ENCODE measurements around the gene MTMR3. TPM values are rescaled to one million over a fixed set of nuclear protein-coding genes. Genes with fewer than 3 reads are reported as not detected.

Gene MTMR3
- polyA plus RNA-seq, 1 of the 3 experiments (the other 2 are of a cell fraction) = 20.4 TPM

- Histone ChIP-seq H4K20me1 (ENCODE audit: insufficient read depth) (no peaks in the 10 kb centered on the region), H2AFZ (ENCODE audit: low read depth) (no peak overlapping the region), H3K36me3 (replicated peaks in 1 of 2; ENCODE audit: control insufficient read depth in 1 of 2, insufficient read depth in 2 of 2, low read length in 1 of 2) (no peaks in the 10 kb centered on the region), H3K27ac (ENCODE audit: low read depth in 2 of 2, low read length in 1 of 2) (no peak overlapping the region; a peak in 1 of 4 replicates), H3K9me2 (no peaks in the 10 kb centered on the region), H3K9ac (no peak overlapping the region), H3K9me3 (no peaks in the 10 kb centered on the region), H3K4me2 (no peak overlapping the region), H3K4me3 (ENCODE audit: low read depth in 2 of 2, low read length in 1 of 2) (no peak overlapping the region), H3K27me3 (ENCODE audit: insufficient read depth) (no peaks in the 10 kb centered on the region), H3K79me2 (ENCODE audit: insufficient read depth) (no peaks in the 10 kb centered on the region), H3K4me1 (ENCODE audit: control insufficient read depth in 1 of 2, insufficient read depth in 2 of 2, low read depth in 1 of 2, low read length in 1 of 2) (peaks cover 0 to 6% of the 10 kb centered on the region in 2 experiments; a peak in 2 of 4 replicates), H3F3A (replicated peaks; ENCODE audit: insufficient read depth) (no peaks in the 10 kb centered on the region)
- WGBS (ENCODE audit: low lambda C conversion rate) = 74% methylated on average over 10 of the region's 10 CpGs
- POLR2A ChIA-PET = no interaction called here
- CTCF ChIA-PET = interaction anchor here (0.9 to 1.4 kb wide), 6 partner anchors 9 to 465 kb away, joined by 3 to 6 read pairs (median 4); no protein-coding TSS in a partner anchor
- peak; percentile 44 for DNase-seq
- 0 out of 2 replicates have a peak, but pooled peaks have one; percentile 27 for TF ChIP-seq PBX3 (IDR thresholded peaks at IDR 0.05)
- TF ChIP-seq GABPA (IDR thresholded peaks at IDR 0.05; ENCODE audit: low read depth) = no peak
- no peak for TF ChIP-seq MXI1 (IDR thresholded peaks at IDR 0.05; ENCODE audit: low read depth, low read length)
These were observed 171.2 kb downstream of the MTMR3 start for GRCh38 chr22:30054067-30054763.

- H3F3A ChIP-seq (replicated peaks; ENCODE audit: insufficient read depth) = no peaks in the 10 kb centered on the region
- DNase-seq = peak; percentile 46
- H3K27me3 ChIP-seq (ENCODE audit: insufficient read depth) = no peaks in the 10 kb centered on the region
- H3K79me2 ChIP-seq (ENCODE audit: insufficient read depth) = no peaks in the 10 kb centered on the region
- peaks cover 0 to 6% of the 10 kb centered on the region in 2 experiments; a peak in 2 of 4 replicates for H3K4me1 ChIP-seq (ENCODE audit: control insufficient read depth in 1 of 2, insufficient read depth in 2 of 2, low read depth in 1 of 2, low read length in 1 of 2)
- no peaks in the 10 kb centered on the region for H3K36me3 ChIP-seq (replicated peaks in 1 of 2; ENCODE audit: control insufficient read depth in 1 of 2, insufficient read depth in 2 of 2, low read length in 1 of 2)
- no peaks in the 10 kb centered on the region for H4K20me1 ChIP-seq (ENCODE audit: insufficient read depth)
- H3K4me3 ChIP-seq (ENCODE audit: low read depth in 2 of 2, low read length in 1 of 2) = no peak overlapping the region
- H2AFZ ChIP-seq (ENCODE audit: low read depth) = no peak overlapping the region
- ChIA-PET POLR2A (no interaction called here), CTCF (interaction anchor here (0.7 to 1.4 kb wide), 8 partner anchors 10 to 465 kb away, joined by 3 to 6 read pairs (median 3); no protein-coding TSS in a partner anchor)
- no peaks in the 10 kb centered on the region for H3K9me3 ChIP-seq
- no peaks in the 10 kb centered on the region for H3K9me2 ChIP-seq
- H3K4me2 ChIP-seq = no peak overlapping the region
- no peak overlapping the region; a peak in 1 of 4 replicates for H3K27ac ChIP-seq (ENCODE audit: low read depth in 2 of 2, low read length in 1 of 2)
- no peak overlapping the region for H3K9ac ChIP-seq
- TF ChIP-seq, protein P1, sequence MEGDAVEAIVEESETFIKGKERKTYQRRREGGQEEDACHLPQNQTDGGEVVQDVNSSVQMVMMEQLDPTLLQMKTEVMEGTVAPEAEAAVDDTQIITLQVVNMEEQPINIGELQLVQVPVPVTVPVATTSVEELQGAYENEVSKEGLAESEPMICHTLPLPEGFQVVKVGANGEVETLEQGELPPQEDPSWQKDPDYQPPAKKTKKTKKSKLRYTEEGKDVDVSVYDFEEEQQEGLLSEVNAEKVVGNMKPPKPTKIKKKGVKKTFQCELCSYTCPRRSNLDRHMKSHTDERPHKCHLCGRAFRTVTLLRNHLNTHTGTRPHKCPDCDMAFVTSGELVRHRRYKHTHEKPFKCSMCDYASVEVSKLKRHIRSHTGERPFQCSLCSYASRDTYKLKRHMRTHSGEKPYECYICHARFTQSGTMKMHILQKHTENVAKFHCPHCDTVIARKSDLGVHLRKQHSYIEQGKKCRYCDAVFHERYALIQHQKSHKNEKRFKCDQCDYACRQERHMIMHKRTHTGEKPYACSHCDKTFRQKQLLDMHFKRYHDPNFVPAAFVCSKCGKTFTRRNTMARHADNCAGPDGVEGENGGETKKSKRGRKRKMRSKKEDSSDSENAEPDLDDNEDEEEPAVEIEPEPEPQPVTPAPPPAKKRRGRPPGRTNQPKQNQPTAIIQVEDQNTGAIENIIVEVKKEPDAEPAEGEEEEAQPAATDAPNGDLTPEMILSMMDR (IDR thresholded peaks at IDR 0.05) = no peak
- TF ChIP-seq RXRA (IDR thresholded peaks at IDR 0.05; ENCODE audit: borderline replicate concordance, low read depth) = no peak
- no peak for TF ChIP-seq TAF1 (IDR thresholded peaks at IDR 0.05; ENCODE audit: borderline replicate concordance, low read depth, low read length)
- TF ChIP-seq, protein P2, sequence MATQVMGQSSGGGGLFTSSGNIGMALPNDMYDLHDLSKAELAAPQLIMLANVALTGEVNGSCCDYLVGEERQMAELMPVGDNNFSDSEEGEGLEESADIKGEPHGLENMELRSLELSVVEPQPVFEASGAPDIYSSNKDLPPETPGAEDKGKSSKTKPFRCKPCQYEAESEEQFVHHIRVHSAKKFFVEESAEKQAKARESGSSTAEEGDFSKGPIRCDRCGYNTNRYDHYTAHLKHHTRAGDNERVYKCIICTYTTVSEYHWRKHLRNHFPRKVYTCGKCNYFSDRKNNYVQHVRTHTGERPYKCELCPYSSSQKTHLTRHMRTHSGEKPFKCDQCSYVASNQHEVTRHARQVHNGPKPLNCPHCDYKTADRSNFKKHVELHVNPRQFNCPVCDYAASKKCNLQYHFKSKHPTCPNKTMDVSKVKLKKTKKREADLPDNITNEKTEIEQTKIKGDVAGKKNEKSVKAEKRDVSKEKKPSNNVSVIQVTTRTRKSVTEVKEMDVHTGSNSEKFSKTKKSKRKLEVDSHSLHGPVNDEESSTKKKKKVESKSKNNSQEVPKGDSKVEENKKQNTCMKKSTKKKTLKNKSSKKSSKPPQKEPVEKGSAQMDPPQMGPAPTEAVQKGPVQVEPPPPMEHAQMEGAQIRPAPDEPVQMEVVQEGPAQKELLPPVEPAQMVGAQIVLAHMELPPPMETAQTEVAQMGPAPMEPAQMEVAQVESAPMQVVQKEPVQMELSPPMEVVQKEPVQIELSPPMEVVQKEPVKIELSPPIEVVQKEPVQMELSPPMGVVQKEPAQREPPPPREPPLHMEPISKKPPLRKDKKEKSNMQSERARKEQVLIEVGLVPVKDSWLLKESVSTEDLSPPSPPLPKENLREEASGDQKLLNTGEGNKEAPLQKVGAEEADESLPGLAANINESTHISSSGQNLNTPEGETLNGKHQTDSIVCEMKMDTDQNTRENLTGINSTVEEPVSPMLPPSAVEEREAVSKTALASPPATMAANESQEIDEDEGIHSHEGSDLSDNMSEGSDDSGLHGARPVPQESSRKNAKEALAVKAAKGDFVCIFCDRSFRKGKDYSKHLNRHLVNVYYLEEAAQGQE (IDR thresholded peaks at IDR 0.05; ENCODE audit: low read depth, low read length) = no peak
- TF ChIP-seq MEF2A (IDR thresholded peaks at IDR 0.05; ENCODE audit: borderline replicate concordance, low read depth) = no peak
- TF ChIP-seq PBX3 (IDR thresholded peaks at IDR 0.05) = no peak
- TF ChIP-seq GATA2 (CRISPR knock-in tag; IDR thresholded peaks at IDR 0.05) = peak; percentile 61; the same call in 1 of the 2 replicates
- TF ChIP-seq, protein P3, sequence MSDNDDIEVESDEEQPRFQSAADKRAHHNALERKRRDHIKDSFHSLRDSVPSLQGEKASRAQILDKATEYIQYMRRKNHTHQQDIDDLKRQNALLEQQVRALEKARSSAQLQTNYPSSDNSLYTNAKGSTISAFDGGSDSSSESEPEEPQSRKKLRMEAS (IDR thresholded peaks at IDR 0.05; ENCODE audit: low read depth) = no peak
- TF ChIP-seq GABPA (IDR thresholded peaks at IDR 0.05; ENCODE audit: low read depth) = no peak
- TF ChIP-seq FOXJ3 (CRISPR knock-in tag; IDR thresholded peaks at IDR 0.05) = no peak
- peak; percentile 66 for TF ChIP-seq RCOR1 (IDR thresholded peaks at IDR 0.05; ENCODE audit: low read length)
- peak in 1 of 2 experiments; percentile 31; a peak in 1 of 4 replicates for TF ChIP-seq EP300 (IDR thresholded peaks at IDR 0.05; ENCODE audit: borderline replicate concordance in 1 of 2, low read depth in 1 of 2, low read length in 1 of 2)
These were observed 171.7 kb downstream of the MTMR3 start for GRCh38 chr22:30054764-30055069.
